Gastroesophageal sphincter (tissue), 3 donors: ENCODE measurements around the gene MLLT1.

ENCODE experiments used
- CTCF ChIP-seq, 4 experiments: fragments of 200-600 bp in 2 of 4; fragments of 450-650 bp in 2 of 4; sonication (generic) in 1 of 4; IDR thresholded peaks; one replicate each; pipeline ENCODE4 v1.5.1; 2017 to 2019; ENCODE audit warnings: antibody characterized with exemption in 4 of 4, mild to moderate bottlenecking in 2 of 4, moderate library complexity in 2 of 4
- POLR2A ChIP-seq, 2 donors: fragments of 450-650 bp; IDR thresholded peaks; one replicate each; pipeline ENCODE4 v1.6.1; 2017; ENCODE audit warnings: antibody characterized with exemption in 2 of 2, mild to moderate bottlenecking in 2 of 2, moderate library complexity in 1 of 2
- POLR2AphosphoS5 ChIP-seq: sonication (generic); formaldehyde crosslinking; IDR thresholded peaks from one replicate; pipeline ENCODE4 v1.6.1; 2017; ENCODE audit warnings: antibody characterized with exemption

DNA sequence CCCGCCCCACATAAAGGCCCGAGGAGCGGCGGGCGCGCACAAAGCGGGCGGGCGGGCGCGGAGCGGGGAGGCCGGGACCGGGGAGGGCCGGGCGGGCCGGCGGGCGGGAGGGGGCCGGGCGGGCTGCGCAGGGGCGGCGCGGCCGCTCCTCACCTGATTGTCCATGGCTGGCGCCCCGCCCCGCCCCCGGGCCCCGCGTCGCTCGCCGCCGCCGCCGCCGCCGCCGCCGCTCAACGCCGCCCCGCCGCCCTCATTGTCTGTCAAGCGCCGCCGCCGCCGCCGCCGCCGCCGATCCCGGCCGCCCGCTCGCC is 200 bp downstream of the MLLT1 start:
- TF ChIP-seq CTCF (IDR thresholded peaks at IDR 0.05) = no peak
- TF ChIP-seq POLR2A (IDR thresholded peaks at IDR 0.05) = no peak
- TF ChIP-seq POLR2AphosphoS5 = no peak
